Breast epithelium (tissue), 4 donors: ENCODE results near the gene KCNJ9. TPM values are rescaled to one million over a fixed set of nuclear protein-coding genes. Genes with fewer than 3 reads are reported as not detected.

ENCODE experiments used
- DNase-seq, 2 donors: peaks; one replicate each; pipeline ENCODE4 v3.0.0-alpha.2; 2019; ENCODE audit warnings: low spot score in 2 of 2
- H3K27ac ChIP-seq, 2 donors: fragments of 200-600 bp; sonication (generic) in 1 of 2; one replicate each; pipeline ENCODE4 v1.5.1; 2016 to 2019; ENCODE audit warnings: mild to moderate bottlenecking in 1 of 2
- H3K27me3 ChIP-seq, 2 donors: fragments of 200-600 bp; sonication (generic) in 1 of 2; one replicate each; pipeline versions ENCODE4 v1.5.1 to v1.6.0; 2017 to 2019; ENCODE audit warnings: control low read depth in 1 of 2, mild to moderate bottlenecking in 1 of 2
- H3K36me3 ChIP-seq: fragments of 200-600 bp; one replicate; pipeline ENCODE4 v1.5.1; 2019
- H3K4me1 ChIP-seq, 2 donors: fragments of 200-600 bp; sonication (generic); one replicate each; pipeline ENCODE4 v1.5.1; 2016 to 2019; ENCODE audit warnings: control low read depth in 1 of 2
- H3K4me3 ChIP-seq, 3 donors: fragments of 200-600 bp; sonication (generic); 1 replicate in 2 of 3; 2 replicates in 1 of 3; pipeline ENCODE4 v1.5.1; 2016 to 2019; ENCODE audit warnings: mild to moderate bottlenecking in 3 of 3, moderate library complexity in 2 of 3
- H3K9me3 ChIP-seq, 2 donors: fragments of 200-600 bp; sonication (generic) in 1 of 2; one replicate each; pipeline ENCODE4 v1.5.1; 2016 to 2019; ENCODE audit warnings: control low read depth in 1 of 2
- POLR2A ChIP-seq: fragments of 450-650 bp; IDR thresholded peaks from one replicate; pipeline ENCODE4 v1.6.1; 2016; ENCODE audit warnings: antibody characterized with exemption, mild to moderate bottlenecking, moderate library complexity
- POLR2AphosphoS5 ChIP-seq, 3 donors: sonication (generic); formaldehyde crosslinking; IDR thresholded peaks; one replicate each; pipeline ENCODE4 v1.6.1; 2017; ENCODE audit warnings: antibody characterized with exemption in 3 of 3
- intact Hi-C: fragments of 100-400 bp; cut with DNase I; formaldehyde crosslinking; loops from one replicate; pipeline ENCODE4 v1.15.1; 2023; ENCODE audit warnings: low total_unique reads
- total RNA-seq, 3 donors: library from RNA; depleted of rRNA; stranded (reverse); fragments of >200 nt; gene quantifications; one replicate each; pipeline ENCODE4 v1.1.0, GENCODE V29; 2016
- TF ChIP-seq, protein P1 (sequence below), 3 donors: fragments of 450-650 bp; IDR thresholded peaks; one replicate each; pipeline ENCODE4 v1.5.1; 2016 to 2017; ENCODE audit warnings: antibody characterized with exemption in 3 of 3, mild to moderate bottlenecking in 3 of 3, moderate library complexity in 3 of 3

Gene KCNJ9
- total RNA-seq, 3 donors from 2014 or later = not detected

GRCh38 chr1:160071289-160071688 is 10.0 kb upstream of the KCNJ9 start:
- TF ChIP-seq POLR2AphosphoS5 (IDR thresholded peaks at IDR 0.05) (no peak), POLR2A (no peak)
- TF ChIP-seq, protein P1, sequence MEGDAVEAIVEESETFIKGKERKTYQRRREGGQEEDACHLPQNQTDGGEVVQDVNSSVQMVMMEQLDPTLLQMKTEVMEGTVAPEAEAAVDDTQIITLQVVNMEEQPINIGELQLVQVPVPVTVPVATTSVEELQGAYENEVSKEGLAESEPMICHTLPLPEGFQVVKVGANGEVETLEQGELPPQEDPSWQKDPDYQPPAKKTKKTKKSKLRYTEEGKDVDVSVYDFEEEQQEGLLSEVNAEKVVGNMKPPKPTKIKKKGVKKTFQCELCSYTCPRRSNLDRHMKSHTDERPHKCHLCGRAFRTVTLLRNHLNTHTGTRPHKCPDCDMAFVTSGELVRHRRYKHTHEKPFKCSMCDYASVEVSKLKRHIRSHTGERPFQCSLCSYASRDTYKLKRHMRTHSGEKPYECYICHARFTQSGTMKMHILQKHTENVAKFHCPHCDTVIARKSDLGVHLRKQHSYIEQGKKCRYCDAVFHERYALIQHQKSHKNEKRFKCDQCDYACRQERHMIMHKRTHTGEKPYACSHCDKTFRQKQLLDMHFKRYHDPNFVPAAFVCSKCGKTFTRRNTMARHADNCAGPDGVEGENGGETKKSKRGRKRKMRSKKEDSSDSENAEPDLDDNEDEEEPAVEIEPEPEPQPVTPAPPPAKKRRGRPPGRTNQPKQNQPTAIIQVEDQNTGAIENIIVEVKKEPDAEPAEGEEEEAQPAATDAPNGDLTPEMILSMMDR (IDR thresholded peaks at IDR 0.05) = no peak
- Histone ChIP-seq H3K27ac (no peak overlapping the region), H3K27me3 (no peaks in the 10 kb centered on the region), H3K9me3 (no peaks in the 10 kb centered on the region), H3K4me1 (no peaks in the 10 kb centered on the region), H3K4me3 (no peak overlapping the region), H3K36me3 (no peaks in the 10 kb centered on the region)
- no peak for DNase-seq
- intact Hi-C loops = no loop called here

GRCh38 chr1:160074865-160075264 is 6.5 kb upstream of the KCNJ9 start:
- no peak for TF ChIP-seq POLR2A
- H3K4me1 ChIP-seq = no peaks in the 10 kb centered on the region
- intact Hi-C loops = no loop called here
- no peak overlapping the region for H3K27ac ChIP-seq
- no peak for DNase-seq
- no peak overlapping the region for H3K4me3 ChIP-seq
- H3K27me3 ChIP-seq = peaks cover 0 to 15% of the 10 kb centered on the region in 2 donors
- no peaks in the 10 kb centered on the region for H3K9me3 ChIP-seq
- no peaks in the 10 kb centered on the region for H3K36me3 ChIP-seq

GRCh38 chr1:160075836-160076235 is 5.5 kb upstream of the KCNJ9 start:
- DNase-seq = no peak
- Histone ChIP-seq H3K4me3 (no peak overlapping the region), H3K27me3 (peaks cover 0 to 18% of the 10 kb centered on the region in 2 donors), H3K9me3 (no peaks in the 10 kb centered on the region), H3K36me3 (no peaks in the 10 kb centered on the region), H3K27ac (no peak overlapping the region), H3K4me1 (no peaks in the 10 kb centered on the region)
- intact Hi-C loops = no loop called here
- TF ChIP-seq POLR2A (no peak), POLR2AphosphoS5 (IDR thresholded peaks at IDR 0.05) (no peak)
- TF ChIP-seq, protein P1 (IDR thresholded peaks at IDR 0.05) = no peak

DNA sequence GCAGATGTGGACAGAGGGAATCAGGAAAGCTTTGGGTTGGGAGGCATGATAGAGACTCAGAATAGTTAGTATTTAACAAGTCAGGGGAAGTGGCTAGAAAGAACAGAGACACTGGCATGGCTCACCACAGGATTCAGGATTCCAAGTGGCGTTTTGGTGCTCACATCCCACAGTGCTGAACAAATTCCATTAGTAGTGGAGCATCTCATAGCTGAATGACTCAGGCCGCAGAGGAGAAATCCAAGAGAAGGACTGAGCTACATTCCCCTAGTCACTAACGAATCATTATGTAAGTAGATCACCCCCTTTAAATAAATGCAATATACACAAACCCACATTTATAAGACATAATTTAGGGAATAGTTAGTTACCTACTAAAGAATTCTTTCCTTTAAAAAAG is 5.0 kb upstream of the KCNJ9 start:
- H3K27ac ChIP-seq = no peak overlapping the region
- no peaks in the 10 kb centered on the region for H3K36me3 ChIP-seq
- H3K4me1 ChIP-seq = no peaks in the 10 kb centered on the region
- H3K9me3 ChIP-seq = no peaks in the 10 kb centered on the region
- intact Hi-C loops = no loop called here
- no peak overlapping the region for H3K4me3 ChIP-seq
- peaks cover 0 to 23% of the 10 kb centered on the region in 2 donors for H3K27me3 ChIP-seq
- DNase-seq = no peak
- TF ChIP-seq POLR2AphosphoS5 (IDR thresholded peaks at IDR 0.05) (no peak), POLR2A (no peak)
- TF ChIP-seq, protein P1 (IDR thresholded peaks at IDR 0.05) = no peak

DNA sequence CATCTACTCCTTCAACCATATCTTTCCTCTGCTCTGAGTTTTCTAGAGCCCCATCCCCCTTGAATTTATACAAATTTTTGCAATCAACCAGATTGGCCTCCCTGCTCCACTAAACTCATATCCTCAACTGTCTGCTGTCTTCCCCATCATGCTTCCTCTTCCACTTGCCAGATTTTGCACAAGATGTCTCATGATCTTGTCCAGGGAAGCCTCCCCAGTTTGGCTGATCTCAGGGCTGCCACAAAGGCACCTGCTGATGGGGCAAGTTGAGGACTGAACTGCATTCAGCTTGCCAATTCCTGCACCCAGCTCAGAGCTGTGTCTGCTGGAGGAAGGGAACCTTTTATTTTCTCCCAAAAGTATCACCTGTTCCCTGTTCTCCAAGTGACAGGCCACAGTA is 3.9 kb upstream of the KCNJ9 start:
- Histone ChIP-seq H3K9me3 (no peaks in the 10 kb centered on the region), H3K36me3 (no peaks in the 10 kb centered on the region), H3K27me3 (peaks cover 0 to 26% of the 10 kb centered on the region in 2 donors), H3K4me3 (no peak overlapping the region), H3K4me1 (no peaks in the 10 kb centered on the region), H3K27ac (no peak overlapping the region)
- intact Hi-C loops = no loop called here
- DNase-seq = no peak
- no peak for TF ChIP-seq POLR2AphosphoS5 (IDR thresholded peaks at IDR 0.05)
- TF ChIP-seq, protein P1 (IDR thresholded peaks at IDR 0.05) = no peak
- no peak for TF ChIP-seq POLR2A
